Transverse colon (tissue), 4 donors: Measurements from ENCODE around the gene CYP2A7. TPM values are rescaled to one million over a fixed set of nuclear protein-coding genes. Genes with fewer than 3 reads are reported as not detected.
A peak's percentile ranks its signal among the peaks of the same experiment; 100 is the strongest.
"Not testable (repeated sequence)": the region's sequence is repeated elsewhere in the genome, so short reads cannot be mapped to it uniquely, and the experiment has no call there.

ENCODE experiments used
- DNase-seq: peaks from one replicate; pipeline ENCODE4 v3.0.0-alpha.2; 2019
- H3K27ac ChIP-seq, 4 donors: fragments of 200-600 bp; sonication (generic); 2 replicates each; pipeline ENCODE4 v1.5.1; 2016 to 2018; ENCODE audit warnings: inconsistent platforms in 4 of 4
- H3K27me3 ChIP-seq: fragments of 200-600 bp; sonication (generic); 2 replicates; pipeline ENCODE4 v1.5.1; 2017; ENCODE audit warnings: inconsistent platforms
- H3K36me3 ChIP-seq, 4 donors: fragments of 200-600 bp; sonication (generic); 2 replicates each; pipeline ENCODE4 v1.5.1; 2017 to 2019; ENCODE audit warnings: inconsistent platforms in 4 of 4
- H3K4me1 ChIP-seq, 4 donors: fragments of 200-600 bp; sonication (generic); 2 replicates each; pipeline ENCODE4 v1.5.1; 2017 to 2020; ENCODE audit warnings: inconsistent platforms in 4 of 4
- H3K4me3 ChIP-seq, 4 donors: fragments of 200-600 bp; sonication (generic); 1 replicate in 1 of 4; 2 replicates in 3 of 4; pipeline versions ENCODE4 v1.5.1 to v1.6.1; 2017 to 2019; ENCODE audit warnings: inconsistent platforms in 4 of 4
- H3K9me3 ChIP-seq, 2 donors: fragments of 200-600 bp; sonication (generic); 2 replicates each; pipeline ENCODE4 v1.5.1; 2017 to 2019; ENCODE audit warnings: inconsistent platforms in 2 of 2
- EP300 ChIP-seq: sonication (generic); formaldehyde crosslinking; IDR thresholded peaks from one replicate; pipeline ENCODE4 v1.6.1; 2017; ENCODE audit warnings: antibody characterized with exemption, low read depth
- POLR2A ChIP-seq: fragments of 450-650 bp; IDR thresholded peaks from one replicate; pipeline ENCODE4 v1.6.1; 2016; ENCODE audit warnings: antibody characterized with exemption, mild to moderate bottlenecking, moderate library complexity
- POLR2AphosphoS5 ChIP-seq, 3 donors: sonication (generic); formaldehyde crosslinking; IDR thresholded peaks; one replicate each; pipeline ENCODE4 v1.6.1; 2016; ENCODE audit warnings: antibody characterized with exemption in 3 of 3
- WGBS, 2 donors: methylation state at CpG; one replicate each; pipeline ENCODE4 v1.1.5; 2018; ENCODE audit warnings: low coverage in 1 of 2; 5-methylcytosine and 5-hydroxymethylcytosine counted together
- in situ Hi-C, 4 donors: fragments of 200-750 bp; cut with MboI; loops; one replicate each; pipeline versions ENCODE4 v1.15.0 to v1.15.1; 2017; ENCODE audit warnings: low sequenced_read_pairs in 3 of 4, low pct_ligation_motif_present in 1 of 4, low pct_unique_long_range_greater_than_20kb in 1 of 4
- intact Hi-C: fragments of 100-400 bp; cut with DNase I; formaldehyde crosslinking; loops from one replicate; pipeline ENCODE4 v1.15.1; 2023; ENCODE audit warnings: low total_unique reads
- total RNA-seq, 4 donors: library from RNA; depleted of rRNA; stranded (reverse); fragments of >200 nt; gene quantifications; one replicate each; pipeline ENCODE4 v1.1.0, GENCODE V29; 2016
- TF ChIP-seq, protein P1 (sequence below), 5 experiments: fragments of 200-600 bp in 3 of 5; fragments of 450-650 bp in 2 of 5; sonication (generic) in 3 of 5; IDR thresholded peaks; 1 replicate in 2 of 5; 2 replicates in 3 of 5; pipeline ENCODE4 v1.5.1; 2016 to 2017; ENCODE audit warnings: antibody characterized with exemption in 5 of 5, inconsistent platforms in 3 of 5, mild to moderate bottlenecking in 2 of 5, moderate library complexity in 1 of 5

CYP2A7 gene
- total RNA-seq, 4 donors from 2014 or later, result not detected

DNA sequence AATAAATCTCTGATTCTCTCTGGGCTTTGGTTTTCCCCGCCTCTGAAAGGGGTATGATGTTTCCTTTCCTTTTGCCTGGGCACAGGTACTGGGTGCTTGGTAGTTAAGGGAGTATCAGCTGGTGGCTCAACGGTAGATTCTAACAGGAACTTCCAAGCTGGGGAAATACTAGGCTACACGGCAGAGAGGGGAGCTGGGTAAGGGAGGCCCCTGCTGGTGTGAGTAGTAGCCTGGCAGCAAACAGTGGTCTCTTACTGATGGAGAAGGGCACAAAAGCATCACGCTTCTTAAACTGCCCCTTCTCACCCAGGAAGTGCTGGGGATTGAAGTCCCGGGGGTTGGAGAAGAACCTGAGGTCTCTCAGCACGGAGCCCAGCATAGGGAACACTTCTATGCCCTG lies 26.9 kb upstream of the CYP2A7 start:
- no peaks in the 10 kb centered on the region for H3K36me3 ChIP-seq
- H3K4me1 ChIP-seq, result peaks cover 0 to 8% (median 3%) of the 10 kb centered on the region in 4 donors
- peak overlapping the region in 1 of 4 donors; percentile 10 for H3K27ac ChIP-seq
- H3K4me3 ChIP-seq, result peak overlapping the region in 2 of 4 donors; percentile 8 to 25
- no peak for DNase-seq
- in situ Hi-C loops (no loop called here), intact Hi-C loops (no loop called here)
- H3K27me3 ChIP-seq, result peaks cover 20% of the 10 kb centered on the region
- no peak for TF ChIP-seq POLR2A
- TF ChIP-seq EP300, result no peak
- TF ChIP-seq, protein P1, sequence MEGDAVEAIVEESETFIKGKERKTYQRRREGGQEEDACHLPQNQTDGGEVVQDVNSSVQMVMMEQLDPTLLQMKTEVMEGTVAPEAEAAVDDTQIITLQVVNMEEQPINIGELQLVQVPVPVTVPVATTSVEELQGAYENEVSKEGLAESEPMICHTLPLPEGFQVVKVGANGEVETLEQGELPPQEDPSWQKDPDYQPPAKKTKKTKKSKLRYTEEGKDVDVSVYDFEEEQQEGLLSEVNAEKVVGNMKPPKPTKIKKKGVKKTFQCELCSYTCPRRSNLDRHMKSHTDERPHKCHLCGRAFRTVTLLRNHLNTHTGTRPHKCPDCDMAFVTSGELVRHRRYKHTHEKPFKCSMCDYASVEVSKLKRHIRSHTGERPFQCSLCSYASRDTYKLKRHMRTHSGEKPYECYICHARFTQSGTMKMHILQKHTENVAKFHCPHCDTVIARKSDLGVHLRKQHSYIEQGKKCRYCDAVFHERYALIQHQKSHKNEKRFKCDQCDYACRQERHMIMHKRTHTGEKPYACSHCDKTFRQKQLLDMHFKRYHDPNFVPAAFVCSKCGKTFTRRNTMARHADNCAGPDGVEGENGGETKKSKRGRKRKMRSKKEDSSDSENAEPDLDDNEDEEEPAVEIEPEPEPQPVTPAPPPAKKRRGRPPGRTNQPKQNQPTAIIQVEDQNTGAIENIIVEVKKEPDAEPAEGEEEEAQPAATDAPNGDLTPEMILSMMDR (IDR thresholded peaks at IDR 0.05), result peak in 1 of 5 experiments; percentile 29
- no peak for TF ChIP-seq POLR2AphosphoS5 (IDR thresholded peaks at IDR 0.05)
- H3K9me3 ChIP-seq, result no peaks in the 10 kb centered on the region
- WGBS, 2 donors, result 40 to 59% methylated on average over 1 to 6 of the region's 6 CpGs

DNA sequence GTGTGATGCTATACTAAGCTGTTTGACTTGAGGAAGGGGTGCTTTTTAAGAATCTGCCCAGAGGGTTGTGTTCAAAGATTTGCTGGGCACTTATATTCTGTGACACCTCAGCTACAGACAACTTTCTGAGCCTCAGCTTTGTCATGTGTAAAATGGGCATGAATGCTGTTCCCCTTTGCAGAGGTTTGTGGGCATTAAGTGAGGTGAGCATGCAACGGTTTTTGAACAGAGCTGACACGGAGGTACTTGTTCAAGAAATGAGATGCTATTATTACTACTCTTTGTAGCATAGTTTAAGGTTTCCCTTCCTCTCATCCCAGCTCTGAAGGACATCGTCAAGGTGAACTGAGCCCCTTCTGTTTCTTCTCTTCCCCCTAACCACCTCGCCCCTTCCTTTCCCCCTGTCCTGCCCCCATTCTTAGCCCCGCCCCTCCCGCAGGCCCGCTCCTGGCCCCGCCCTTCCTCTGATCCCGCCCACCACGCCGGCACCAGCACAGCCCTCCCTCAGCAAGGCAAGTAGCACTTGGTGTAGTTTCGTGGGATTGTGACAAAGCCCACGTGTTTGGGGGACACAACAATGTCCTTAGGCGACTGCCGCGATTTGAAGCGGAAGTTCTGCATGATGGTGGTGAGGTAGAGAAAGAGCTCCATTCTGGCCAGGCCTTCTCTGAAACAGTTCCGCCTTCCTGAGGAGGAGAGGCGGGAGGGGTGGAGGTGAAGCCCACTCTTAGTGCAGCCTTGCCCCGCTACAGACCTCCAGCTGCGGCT lies 26.1 kb upstream of the CYP2A7 start:
- 33 to 43% methylated on average over 3 to 21 of the region's 21 CpGs for WGBS, 2 donors
- intact Hi-C loops (no loop called here), in situ Hi-C loops (no loop called here)
- Histone ChIP-seq H3K4me1 (peaks cover 0 to 8% (median 3%) of the 10 kb centered on the region in 4 donors), H3K9me3 (no peaks in the 10 kb centered on the region), H3K36me3 (no peaks in the 10 kb centered on the region), H3K27ac (peak overlapping the region in 1 of 4 donors; percentile 10), H3K4me3 (peak overlapping the region in 2 of 4 donors; percentile 8 to 25), H3K27me3 (peaks cover 20% of the 10 kb centered on the region)
- DNase-seq, result no peak
- TF ChIP-seq POLR2A (no peak), EP300 (no peak), POLR2AphosphoS5 (IDR thresholded peaks at IDR 0.05) (no peak)
- TF ChIP-seq, protein P1 (IDR thresholded peaks at IDR 0.05), result no peak

DNA sequence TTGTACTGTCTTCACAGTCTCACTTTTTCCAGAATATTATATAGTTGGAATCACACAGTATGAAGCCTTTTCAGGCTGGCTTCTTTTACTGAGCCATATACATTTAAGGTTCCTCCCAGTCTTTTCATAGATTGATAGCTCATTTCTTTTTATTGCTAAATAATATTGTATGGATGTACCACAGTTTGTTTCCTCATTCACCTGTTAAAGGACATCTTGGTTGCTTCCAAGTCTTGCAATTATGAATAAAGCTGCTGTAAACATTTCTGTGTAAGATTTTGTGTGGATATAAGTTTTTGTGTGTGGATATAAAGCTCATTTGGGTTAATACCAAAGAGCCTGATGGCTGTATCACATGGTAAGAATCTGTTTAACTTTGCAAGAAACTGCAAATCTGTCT lies 24.5 kb upstream of the CYP2A7 start:
- H3K4me3 ChIP-seq, result no peak overlapping the region

DNA sequence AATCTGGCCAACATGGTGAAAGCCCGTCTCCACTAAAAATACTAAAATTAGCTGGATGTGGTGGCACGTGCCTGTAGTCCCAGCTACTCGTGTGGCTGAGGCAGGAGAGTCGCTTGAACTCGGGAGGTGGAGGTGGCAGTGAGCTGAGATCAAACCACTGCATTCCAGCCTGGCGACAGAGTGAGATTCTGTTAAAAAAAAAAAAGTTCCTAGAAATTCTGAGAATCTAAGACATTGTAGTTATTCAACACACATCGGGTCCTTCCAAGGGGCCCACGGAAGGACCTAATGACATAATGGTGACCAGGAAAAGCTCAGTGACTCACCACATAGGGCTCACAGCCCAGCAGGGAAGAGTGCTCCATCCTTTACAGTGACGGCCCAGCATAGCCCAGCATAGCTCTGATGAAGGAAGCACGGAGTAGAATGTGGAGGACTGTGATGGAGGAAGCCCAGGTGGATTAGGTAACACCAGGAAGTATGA lies 22.7 kb upstream of the CYP2A7 start:
- in situ Hi-C loops, H3K36me3 ChIP-seq, intact Hi-C loops, H3K4me1 ChIP-seq, H3K4me3 ChIP-seq, H3K27ac ChIP-seq, H3K9me3 ChIP-seq, DNase-seq: not testable (repeated sequence)
- peaks cover 12% of the 10 kb centered on the region for H3K27me3 ChIP-seq
- WGBS, 2 donors, result 75 to 86% methylated on average over 6 to 10 of the region's 10 CpGs

More for the DNA sequence above, 24.5 kb upstream of the CYP2A7 start:
- no peaks in the 10 kb centered on the region for H3K9me3 ChIP-seq
- peaks cover 20% of the 10 kb centered on the region for H3K27me3 ChIP-seq
- TF ChIP-seq POLR2AphosphoS5 (IDR thresholded peaks at IDR 0.05), result no peak
- TF ChIP-seq, protein P1 (IDR thresholded peaks at IDR 0.05), result no peak
- TF ChIP-seq EP300, result no peak
- TF ChIP-seq POLR2A, result no peak
- in situ Hi-C loops (no loop called here), intact Hi-C loops (no loop called here)
- no peak for DNase-seq
- H3K27ac ChIP-seq, result no peak overlapping the region
- peaks cover 0 to 8% (median 3%) of the 10 kb centered on the region in 4 donors for H3K4me1 ChIP-seq
- no peaks in the 10 kb centered on the region for H3K36me3 ChIP-seq

DNA sequence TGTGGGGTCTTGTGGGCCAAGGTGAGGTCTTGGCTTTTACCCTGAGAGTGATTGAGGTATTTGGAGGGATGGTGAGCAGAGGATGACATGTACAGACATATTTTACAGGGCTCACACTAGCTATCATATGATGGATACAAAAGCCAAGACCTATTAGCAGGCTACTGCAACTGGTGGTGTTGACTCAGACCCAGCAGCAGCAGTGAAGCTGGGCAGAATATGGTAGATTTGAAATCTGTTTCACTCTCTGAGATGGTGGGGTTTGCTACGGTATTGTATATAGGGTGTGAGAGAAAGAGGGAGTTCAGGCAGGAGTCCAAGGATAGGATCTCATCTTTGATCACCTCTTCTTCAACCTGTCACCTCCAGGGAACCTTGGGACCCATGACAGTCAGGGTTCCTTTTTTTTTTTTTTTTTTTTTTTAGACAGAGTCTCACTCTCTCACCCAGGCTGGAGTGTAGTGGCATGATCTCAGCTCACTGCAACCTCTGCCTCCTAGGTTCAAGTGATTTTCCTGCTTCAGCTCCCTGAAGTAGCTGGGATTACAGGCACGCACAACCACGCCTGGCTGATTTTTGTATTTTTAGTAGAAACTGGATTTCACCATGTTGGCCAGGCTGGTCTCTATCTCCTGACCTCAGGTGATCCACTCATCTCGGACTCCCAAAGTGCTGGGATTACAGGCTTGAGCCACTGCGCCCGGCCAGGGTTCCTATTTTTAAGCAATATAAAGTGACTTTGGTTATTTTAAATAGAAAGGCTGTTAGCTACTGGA lies 20.1 kb upstream of the CYP2A7 start:
- H3K9me3 ChIP-seq, H3K27me3 ChIP-seq, DNase-seq, in situ Hi-C loops, intact Hi-C loops, H3K4me3 ChIP-seq, H3K4me1 ChIP-seq, H3K27ac ChIP-seq, H3K36me3 ChIP-seq: not testable (repeated sequence)
- 75 to 86% methylated on average over 4 to 6 of the region's 6 CpGs for WGBS, 2 donors

DNA sequence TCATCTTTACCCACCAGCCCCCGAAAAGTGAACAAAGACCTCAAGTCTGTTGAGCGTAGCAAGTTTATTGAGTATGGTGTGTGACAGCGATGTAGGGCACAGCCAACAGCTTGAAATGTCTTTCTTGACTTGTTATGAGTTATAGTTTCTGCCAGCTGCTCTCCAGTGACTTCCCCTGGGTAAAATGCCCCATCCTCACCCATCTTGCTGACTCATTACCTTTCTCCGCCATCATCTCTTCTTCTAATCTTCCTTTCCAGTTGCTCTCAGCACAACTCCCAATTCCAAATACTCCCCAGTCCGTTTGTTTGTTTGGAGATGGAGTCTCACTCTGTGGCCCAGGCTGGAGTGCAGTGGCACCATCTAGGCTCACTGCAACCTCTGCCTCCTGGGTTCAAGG lies 18.5 kb upstream of the CYP2A7 start:
- H3K4me1 ChIP-seq, DNase-seq, H3K27ac ChIP-seq, H3K36me3 ChIP-seq, H3K4me3 ChIP-seq, H3K27me3 ChIP-seq, H3K9me3 ChIP-seq, in situ Hi-C loops, intact Hi-C loops: not testable (repeated sequence)
- WGBS, 2 donors, result 81 to 86% methylated on average over 5 of the region's 5 CpGs

DNA sequence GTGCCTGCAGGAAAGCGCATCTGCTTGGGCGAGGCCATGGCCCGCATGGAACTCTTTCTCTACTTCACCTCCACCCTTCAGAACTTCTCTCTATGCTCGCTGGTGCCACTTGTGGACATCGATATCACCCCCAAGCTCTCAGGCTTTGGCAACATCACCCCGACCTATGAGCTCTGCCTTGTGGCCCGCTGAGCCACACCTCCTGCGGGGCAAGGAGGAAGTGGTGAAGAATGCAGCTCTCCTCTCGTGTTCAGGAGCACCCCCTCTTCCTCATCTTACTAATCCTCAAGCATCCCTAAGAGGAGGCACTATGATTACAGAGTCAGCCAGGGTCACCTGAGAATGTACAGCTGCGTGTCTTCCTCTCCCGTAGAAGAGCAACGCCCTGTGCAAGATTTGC lies 17.9 kb upstream of the CYP2A7 start:
- H3K36me3 ChIP-seq, H3K27me3 ChIP-seq, H3K9me3 ChIP-seq, DNase-seq, H3K4me1 ChIP-seq, H3K4me3 ChIP-seq, in situ Hi-C loops, intact Hi-C loops, H3K27ac ChIP-seq: not testable (repeated sequence)
- 80% methylated on average over 12 of the region's 12 CpGs; no CpG with 5 or more reads in 1 of the 2 donors for WGBS, 2 donors
